DMS114 treated with DMSO at 0.1 percent for 48 hours (cell line): ENCODE measurements around the gene NUMBL.

Experiments
- DNase-seq: peaks from one replicate; lab custom pipeline; 2025; ENCODE audit not compliant: unreplicated experiment; lab: John Stamatoyannopoulos, UW

The NUMBL gene

DNA sequence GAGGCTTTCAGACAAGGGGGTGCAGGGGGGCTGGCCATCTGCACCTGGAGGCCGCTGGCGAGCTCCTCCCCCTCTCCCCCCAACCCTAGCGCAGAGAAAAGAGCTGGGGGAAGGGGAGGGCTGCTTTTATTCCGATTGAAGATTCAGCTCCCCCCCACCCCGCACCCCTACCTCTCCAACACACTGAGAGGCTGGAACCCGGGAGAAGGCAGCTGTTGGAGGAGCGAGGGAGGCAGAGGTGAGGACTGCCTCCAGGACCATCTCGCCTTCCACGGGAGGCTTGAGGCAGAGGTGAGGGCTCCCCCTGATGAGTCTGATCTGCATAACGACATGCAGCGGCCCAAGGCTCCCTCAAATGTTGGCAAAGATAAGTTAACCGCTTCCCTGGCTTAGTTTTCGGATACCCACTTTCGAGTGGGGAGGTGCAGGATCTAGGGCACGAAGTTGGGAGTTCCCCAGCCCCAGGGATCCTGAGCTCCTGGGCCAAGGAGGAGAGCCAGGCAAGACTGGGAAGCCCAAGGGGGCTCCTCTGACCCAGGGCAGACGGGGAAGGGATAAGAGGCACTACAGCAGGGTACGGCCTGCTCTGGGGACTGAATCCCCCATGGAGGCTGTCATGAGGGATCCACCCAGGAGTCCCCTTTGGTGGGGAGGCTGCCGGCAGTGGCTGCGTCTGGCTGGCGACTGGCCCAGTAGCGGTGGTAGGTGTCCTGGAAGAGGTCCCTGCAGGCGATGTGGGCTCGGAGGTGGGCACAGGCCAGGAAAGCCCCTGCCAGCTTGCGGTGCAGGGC lies 1.2 kb upstream of the NUMBL start:
- no peak for DNase-seq

DNA sequence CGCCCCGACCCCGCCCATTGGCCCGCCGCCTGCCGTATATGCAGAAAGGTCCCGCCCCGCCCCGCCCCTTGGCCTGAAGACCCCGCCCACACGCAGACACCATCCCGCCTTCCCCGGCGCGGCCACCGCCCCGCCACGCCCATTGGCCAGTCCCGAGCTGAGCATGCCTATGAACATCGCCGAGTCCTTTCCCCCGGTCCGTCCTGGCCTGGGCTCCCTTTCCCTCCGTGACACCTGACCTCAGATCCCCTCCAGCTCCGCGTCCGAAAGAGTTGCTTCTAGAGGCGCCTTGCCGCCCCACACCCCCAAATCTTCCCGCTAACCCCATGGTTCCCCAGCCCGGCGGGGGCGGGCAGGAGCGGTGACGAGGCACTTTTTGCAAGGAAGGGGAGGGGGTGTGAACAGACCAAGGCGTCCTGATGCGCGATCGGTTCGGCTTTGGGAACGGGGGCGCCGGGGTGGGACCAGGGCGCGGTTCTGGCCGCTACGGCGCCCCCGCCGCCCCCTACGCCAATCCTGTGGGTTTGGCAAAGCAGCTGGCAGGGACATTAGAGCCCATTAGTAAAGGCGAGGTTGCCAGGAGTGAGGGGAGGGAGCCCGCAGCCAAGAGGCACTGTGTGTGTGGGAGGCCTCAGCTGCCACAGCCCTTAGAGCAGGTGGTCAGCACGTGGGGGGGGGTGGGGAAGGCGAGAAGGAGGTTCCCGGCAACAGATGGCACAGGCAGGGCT lies 406 bp upstream of the NUMBL start:
- DNase-seq, result peak; percentile 85

DNA sequence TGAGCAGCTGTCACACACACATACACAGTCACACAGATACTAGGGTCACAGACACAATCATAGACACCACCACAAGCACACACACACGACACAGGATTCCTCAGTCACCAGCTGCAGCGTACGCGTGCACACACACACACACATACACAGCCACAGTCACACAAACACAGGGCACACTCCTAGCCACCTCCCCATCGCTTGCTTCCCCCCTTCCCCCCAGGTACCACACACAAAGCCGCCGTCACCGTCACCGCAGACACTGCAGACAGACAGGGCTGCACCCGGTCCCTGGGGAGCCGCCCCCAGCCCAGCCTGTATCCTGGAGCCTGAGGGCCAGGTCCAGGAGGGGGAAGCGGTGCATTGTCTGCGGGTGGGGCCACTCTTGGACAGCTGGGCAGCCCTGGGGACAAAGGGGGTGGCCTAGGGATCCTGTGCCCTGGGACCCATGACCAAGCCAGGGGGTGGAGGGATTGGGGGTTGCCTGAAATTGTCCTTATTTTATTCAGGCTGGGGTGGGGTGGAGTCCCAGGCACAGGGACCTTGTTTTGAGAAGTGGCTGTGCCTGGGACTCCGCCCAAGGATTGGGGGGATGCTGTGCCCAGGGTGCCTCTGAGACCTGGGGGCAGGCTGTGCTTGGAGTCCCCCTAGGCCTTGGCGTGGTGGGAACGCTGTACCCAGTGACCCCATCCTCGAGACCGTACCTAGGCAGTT lies 957 bp downstream of the NUMBL start:
- DNase-seq, result no peak

DNA sequence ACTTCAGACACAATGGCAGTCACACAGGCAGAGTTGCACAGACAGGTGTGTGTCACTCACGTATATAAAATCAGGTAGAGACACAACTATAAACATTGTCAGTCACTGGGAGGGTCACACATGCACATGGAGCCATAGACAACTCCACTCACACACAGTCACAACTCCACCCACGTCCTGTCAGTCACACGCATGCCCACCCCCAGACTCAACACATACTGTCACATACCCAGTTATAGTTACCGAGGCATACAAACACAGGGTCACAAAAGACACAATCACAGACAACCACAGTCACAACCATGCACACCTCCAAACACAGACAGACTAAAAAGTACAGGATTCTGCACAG lies 1.5 kb downstream of the NUMBL start:
- no peak for DNase-seq

DNA sequence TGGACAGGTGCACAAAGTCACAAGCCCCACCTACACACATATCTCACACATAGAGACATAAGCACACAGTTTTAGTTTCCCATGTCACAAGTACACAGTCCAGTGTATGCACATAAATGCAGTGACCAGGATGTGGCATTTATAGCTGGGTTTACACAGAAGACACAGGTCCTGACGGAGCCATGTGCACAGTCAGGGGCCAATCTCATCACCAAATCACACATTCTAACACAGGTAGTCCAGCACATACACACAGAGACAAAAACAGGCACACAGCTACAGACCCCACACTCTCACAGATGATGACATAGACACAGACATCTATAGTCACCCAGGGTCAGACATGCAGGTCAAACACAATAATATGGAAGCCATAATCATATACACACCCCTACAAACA lies 2.1 kb downstream of the NUMBL start:
- no peak for DNase-seq

DNA sequence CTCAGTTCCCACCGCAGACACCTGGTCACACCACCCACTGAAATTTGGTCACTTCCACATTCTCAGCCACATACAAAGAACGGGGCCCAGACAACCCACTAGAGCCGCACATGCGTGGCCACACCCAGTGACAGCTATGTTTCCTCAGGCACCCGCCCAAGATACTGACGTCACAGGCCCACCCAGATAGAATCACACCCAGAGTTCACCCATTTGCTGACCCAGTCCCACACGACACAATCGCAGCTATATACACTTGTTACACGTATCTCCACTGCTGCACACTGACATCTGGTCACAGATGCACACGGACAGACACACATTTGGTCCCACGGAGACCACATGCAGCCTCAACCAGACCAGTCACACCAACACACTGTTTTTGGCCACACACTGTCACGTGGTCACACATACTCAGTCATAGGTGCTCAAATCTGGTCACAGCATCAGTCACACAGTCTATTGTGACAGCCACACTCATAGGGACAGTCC lies 2.9 kb downstream of the NUMBL start:
- no peak for DNase-seq

DNA sequence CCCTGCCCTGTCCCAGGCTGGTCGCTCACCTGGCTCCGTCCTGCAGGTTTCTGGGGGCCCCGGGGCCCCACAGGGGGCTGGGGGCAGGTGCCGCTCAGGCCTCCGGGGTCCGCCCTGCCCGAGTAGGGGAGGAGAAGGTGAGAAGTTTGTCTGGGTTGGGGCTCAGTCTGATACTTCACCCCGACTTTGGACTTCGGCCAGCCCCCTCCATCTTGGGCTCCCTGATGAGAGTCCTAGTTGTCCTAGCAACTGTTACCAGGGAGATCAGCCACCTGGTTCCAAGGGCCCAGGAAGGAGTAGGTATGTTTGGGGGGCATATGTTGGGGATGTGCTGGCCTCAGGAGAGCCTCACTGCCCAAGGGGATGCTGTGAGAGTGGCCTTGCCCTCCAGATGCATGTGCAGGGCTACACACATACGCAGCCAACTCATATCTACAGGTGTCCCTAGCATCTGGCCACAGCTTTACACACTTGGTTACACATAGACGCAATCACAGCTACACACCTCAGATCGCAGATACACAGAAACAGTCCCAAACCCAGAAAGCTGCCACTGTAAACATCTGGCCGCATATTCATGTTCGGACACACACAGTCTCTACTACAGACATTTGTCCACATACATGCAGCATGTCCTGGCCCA lies 3.4 kb downstream of the NUMBL start:
- no peak for DNase-seq

GRCh38 chr19:40685563-40685962 lies 4.9 kb downstream of the NUMBL start:
- no peak for DNase-seq

DNA sequence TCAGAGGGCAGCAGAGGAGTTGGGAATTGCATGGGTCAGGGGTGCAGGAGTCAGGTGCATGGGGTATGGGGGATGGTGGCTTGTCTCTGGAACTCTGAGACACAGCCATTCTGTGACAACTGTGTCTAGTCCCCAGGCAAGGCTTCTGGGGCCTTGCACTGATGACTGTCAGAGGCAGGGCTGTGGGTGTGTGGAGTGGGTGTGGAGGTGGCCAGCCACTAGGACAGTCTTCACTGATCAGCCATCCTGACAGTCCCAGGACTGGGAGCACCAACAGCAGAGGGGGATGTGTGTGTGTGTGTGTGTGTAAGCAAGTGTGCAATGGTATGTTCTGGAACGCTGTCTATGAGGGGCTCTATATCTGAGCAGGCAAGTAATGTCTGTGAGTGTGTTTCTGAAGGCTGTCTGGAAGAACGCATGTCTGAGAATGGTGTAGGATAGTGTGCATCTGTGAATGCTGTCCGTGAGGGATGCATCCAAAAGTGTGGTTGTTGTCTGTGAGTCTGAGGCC lies 5.4 kb downstream of the NUMBL start:
- DNase-seq, result no peak

DNA sequence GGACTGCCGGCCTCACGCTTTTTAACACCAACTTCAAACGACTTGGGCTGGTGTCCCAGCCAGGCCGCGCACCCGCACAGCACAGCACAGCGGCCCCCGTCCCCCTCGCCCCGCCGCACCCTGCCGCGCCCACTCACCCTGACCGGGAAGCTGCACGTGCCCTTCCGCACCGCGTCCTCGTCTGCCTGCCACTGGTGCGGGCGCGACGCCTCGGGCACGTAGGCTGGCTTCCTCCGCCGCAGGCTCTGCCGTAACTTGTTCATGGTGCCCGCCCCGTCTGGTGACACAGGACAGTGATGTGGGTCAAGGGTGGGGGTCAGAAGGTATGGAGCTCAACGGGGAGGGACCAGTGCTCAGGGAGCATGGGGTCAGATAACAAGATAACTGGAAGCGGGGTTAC lies 6.2 kb downstream of the NUMBL start:
- no peak for DNase-seq

GRCh38 chr19:40683437-40683836 lies 7.0 kb downstream of the NUMBL start:
- DNase-seq, result no peak

DNA sequence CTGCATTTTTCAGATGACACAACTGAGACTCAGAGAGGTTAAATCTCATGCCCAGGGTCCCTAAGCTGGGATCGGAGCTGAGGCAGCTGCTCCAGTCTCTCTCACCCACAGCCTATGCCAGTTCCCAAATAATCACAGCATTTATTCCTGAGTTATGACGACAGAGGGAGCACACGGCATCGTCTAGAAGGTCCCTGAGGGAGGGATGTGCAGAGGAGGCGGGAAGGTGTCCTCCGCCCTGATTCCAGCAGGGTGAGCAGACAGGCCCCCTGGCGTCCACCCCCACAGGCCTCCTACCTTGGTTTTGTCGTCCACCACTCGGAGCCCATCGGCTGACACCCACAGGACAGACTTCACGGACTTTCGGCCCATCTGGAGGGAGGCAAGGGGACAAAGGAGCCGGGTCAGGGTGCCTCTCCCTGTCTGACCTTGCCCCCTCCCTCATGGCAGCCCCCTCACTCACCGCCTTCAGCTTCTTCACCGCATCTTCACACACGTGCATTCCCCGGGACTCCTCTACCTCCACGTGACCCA lies 8.0 kb downstream of the NUMBL start:
- no peak for DNase-seq

GRCh38 chr19:40681039-40681438 lies 9.4 kb downstream of the NUMBL start:
- DNase-seq, result no peak

- no peak for DNase-seq
Measured at GRCh38 chr19:40677156-40677555, 13.3 kb downstream of the NUMBL start.

- no peak for DNase-seq
Measured at GRCh38 chr19:40674291-40674690, 16.2 kb downstream of the NUMBL start.

- no peak for DNase-seq
Measured at GRCh38 chr19:40673397-40673796, 17.1 kb downstream of the NUMBL start.

GRCh38 chr19:40672573-40673299 lies 17.7 kb downstream of the NUMBL start:
- no peak for DNase-seq

GRCh38 chr19:40672038-40672437 lies 18.4 kb downstream of the NUMBL start:
- no peak for DNase-seq

- no peak for DNase-seq
Measured at GRCh38 chr19:40671404-40671803, 19.0 kb downstream of the NUMBL start.

DNA sequence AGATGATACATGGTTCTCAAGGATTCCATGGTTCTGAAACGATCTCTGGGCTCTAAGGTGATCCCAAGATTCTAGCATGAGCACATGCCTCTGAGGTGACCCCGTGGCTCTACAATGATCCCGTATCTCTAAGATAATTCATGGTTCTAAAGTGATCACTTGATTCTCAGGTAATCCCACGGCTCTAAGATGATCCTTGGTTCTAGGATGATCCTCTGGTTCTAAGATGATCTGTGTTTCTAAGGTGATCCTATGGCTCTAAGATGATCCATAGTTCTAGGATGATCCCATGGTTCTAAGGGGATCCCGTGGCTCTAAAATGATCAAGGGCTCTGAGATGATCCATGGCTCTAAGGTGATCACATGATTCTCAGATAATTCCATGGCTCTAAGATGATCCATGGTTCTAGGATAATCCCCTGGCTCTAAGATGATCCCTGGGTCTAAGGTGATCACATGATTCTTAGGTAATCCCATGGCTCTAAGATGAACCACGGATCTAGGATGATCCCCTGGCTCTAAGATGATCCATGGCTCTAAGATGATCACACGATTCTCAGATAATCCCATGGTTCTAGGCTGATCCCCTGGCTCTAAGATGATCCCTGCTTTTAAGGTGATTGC lies 21.3 kb downstream of the NUMBL start:
- DNase-seq, result no peak
